Suprapubic skin (tissue), 4 donors: ENCODE results near the gene SYPL1.

Experiments used
- CTCF ChIP-seq, 2 donors: fragments of 200-600 bp in 1 of 2; fragments of 450-650 bp in 1 of 2; sonication (generic) in 1 of 2; IDR thresholded peaks; one replicate each; pipeline ENCODE4 v1.5.1; 2016 to 2019; ENCODE audit warnings: antibody characterized with exemption in 2 of 2, mild to moderate bottlenecking in 1 of 2, moderate library complexity in 1 of 2
- POLR2A ChIP-seq, 2 donors: fragments of 450-650 bp; IDR thresholded peaks; one replicate each; pipeline ENCODE4 v1.6.1; 2017; ENCODE audit warnings: antibody characterized with exemption in 2 of 2, mild to moderate bottlenecking in 2 of 2, moderate library complexity in 2 of 2
- POLR2AphosphoS5 ChIP-seq, 3 donors: sonication (generic); formaldehyde crosslinking; IDR thresholded peaks; one replicate each; pipeline ENCODE4 v1.6.1; 2017; ENCODE audit warnings: antibody characterized with exemption in 3 of 3

GRCh38 chr7:106062006-106062405 lies 50.1 kb downstream of the SYPL1 start:
- TF ChIP-seq CTCF (IDR thresholded peaks at IDR 0.05): no peak
- TF ChIP-seq POLR2AphosphoS5 (IDR thresholded peaks at IDR 0.05): no peak
- TF ChIP-seq POLR2A (IDR thresholded peaks at IDR 0.05): no peak
